ENCODE data around the gene A2ML1. TPM values are rescaled to one million over a fixed set of nuclear protein-coding genes. Genes with fewer than 3 reads are reported as not detected.
"Not testable (repeated sequence)": the region's sequence is repeated elsewhere in the genome, so short reads cannot be mapped to it uniquely, and the experiment has no call there.

The A2ML1 gene
- total RNA-seq, 2 donors from 2014 or later, result not detected

GRCh38 chr12:8899830-8900229, 77.4 kb downstream of the A2ML1 start:
- 64 to 75% methylated on average over 6 of the region's 6 CpGs for WGBS, 2 donors
- no peak overlapping the region for H3K27ac ChIP-seq
- no peak overlapping the region for H3K4me3 ChIP-seq
- intact Hi-C loops (cut with DNase I), result no loop called here
- DNase-seq, result no peak
- no peak for ATAC-seq
- no peak for TF ChIP-seq POLR2A (IDR thresholded peaks at IDR 0.05)
- no peak for TF ChIP-seq CTCF (IDR thresholded peaks at IDR 0.05)
- no peaks in the 10 kb centered on the region for H3K9me3 ChIP-seq
- H3K27me3 ChIP-seq, result no peaks in the 10 kb centered on the region
- H3K36me3 ChIP-seq (replicated peaks in 1 of 2; ENCODE audit: insufficient read depth in 1 of 2, low read depth in 2 of 2), result no peaks in the 10 kb centered on the region
- H3K4me1 ChIP-seq, result no peaks in the 10 kb centered on the region

- H3K27me3 ChIP-seq; H3K36me3 ChIP-seq (replicated peaks in 1 of 2; ENCODE audit: insufficient read depth in 1 of 2, low read depth in 2 of 2); H3K4me3 ChIP-seq; H3K4me1 ChIP-seq; H3K9me3 ChIP-seq; H3K27ac ChIP-seq; intact Hi-C loops (cut with DNase I); ATAC-seq: not testable (repeated sequence)
- peak in 1 of 4 donors; percentile 8 for DNase-seq
- WGBS, 2 donors, result 65 to 72% methylated on average over 5 of the region's 5 CpGs
Observed at GRCh38 chr12:8902703-8903102, 80.3 kb downstream of the A2ML1 start.

- H3K9me3 ChIP-seq, result no peaks in the 10 kb centered on the region
- DNase-seq, result no peak
- H3K4me3 ChIP-seq, result no peak overlapping the region
- no peaks in the 10 kb centered on the region for H3K4me1 ChIP-seq
- TF ChIP-seq POLR2A (IDR thresholded peaks at IDR 0.05) (no peak), CTCF (IDR thresholded peaks at IDR 0.05) (no peak)
- no peaks in the 10 kb centered on the region for H3K36me3 ChIP-seq (replicated peaks in 1 of 2; ENCODE audit: insufficient read depth in 1 of 2, low read depth in 2 of 2)
- H3K27me3 ChIP-seq, result no peaks in the 10 kb centered on the region
- no peak overlapping the region for H3K27ac ChIP-seq
- no peak for ATAC-seq
- WGBS, 2 donors, result 62 to 72% methylated on average over 3 of the region's 3 CpGs
- intact Hi-C loops (cut with DNase I), result no loop called here
Observed at GRCh38 chr12:8903646-8904045, 81.2 kb downstream of the A2ML1 start.

GRCh38 chr12:8904665-8905064, 82.2 kb downstream of the A2ML1 start:
- H3K27me3 ChIP-seq, result no peaks in the 10 kb centered on the region
- no peaks in the 10 kb centered on the region for H3K36me3 ChIP-seq (replicated peaks in 1 of 2; ENCODE audit: insufficient read depth in 1 of 2, low read depth in 2 of 2)
- no peak overlapping the region for H3K27ac ChIP-seq
- no peaks in the 10 kb centered on the region for H3K9me3 ChIP-seq
- H3K4me1 ChIP-seq, result no peaks in the 10 kb centered on the region
- no peak for ATAC-seq
- no peak for DNase-seq
- intact Hi-C loops (cut with DNase I), result no loop called here
- H3K4me3 ChIP-seq, result no peak overlapping the region
- no peak for TF ChIP-seq CTCF (IDR thresholded peaks at IDR 0.05)
- TF ChIP-seq POLR2A (IDR thresholded peaks at IDR 0.05), result no peak

- intact Hi-C loops (cut with DNase I), result no loop called here
Observed at GRCh38 chr12:8905546-8905945, 83.1 kb downstream of the A2ML1 start.

More at GRCh38 chr12:8905546-8905945, 83.1 kb downstream of the A2ML1 start:
- no peaks in the 10 kb centered on the region for H3K27me3 ChIP-seq
- ATAC-seq (no peak), DNase-seq (no peak)
- H3K36me3 ChIP-seq (replicated peaks in 1 of 2; ENCODE audit: insufficient read depth in 1 of 2, low read depth in 2 of 2), result no peaks in the 10 kb centered on the region
- WGBS, 2 donors, result 67 to 74% methylated on average over 10 of the region's 10 CpGs
- H3K4me3 ChIP-seq, result no peak overlapping the region
- H3K4me1 ChIP-seq, result no peaks in the 10 kb centered on the region
- no peak for TF ChIP-seq CTCF (IDR thresholded peaks at IDR 0.05)
- TF ChIP-seq POLR2A (IDR thresholded peaks at IDR 0.05), result no peak
- H3K9me3 ChIP-seq, result no peaks in the 10 kb centered on the region
- H3K27ac ChIP-seq, result no peak overlapping the region

Measured in body of pancreas (tissue), 4 donors.